Hepatic stellate cell (primary cell): Measurements from ENCODE around the gene KLHL8.
A peak's percentile ranks its signal among the peaks of the same experiment; 100 is the strongest.
"Not testable (repeated sequence)": the region's sequence is repeated elsewhere in the genome, so short reads cannot be mapped to it uniquely, and the experiment has no call there.

Source experiments
- DNase-seq: peaks from one replicate; pipeline ENCODE4 v3.0.0; 2011; ENCODE audit warnings: low spot score

Gene KLHL8

GRCh38 chr4:87228262-87228860 is 7.9 kb upstream of the KLHL8 start:
- no peak for DNase-seq

GRCh38 chr4:87227751-87228151 is 7.3 kb upstream of the KLHL8 start:
- DNase-seq: no peak

GRCh38 chr4:87225936-87226335 is 5.5 kb upstream of the KLHL8 start:
- no peak for DNase-seq

- DNase-seq: no peak
Observed at GRCh38 chr4:87224141-87224923, 3.9 kb upstream of the KLHL8 start.

GRCh38 chr4:87219632-87220093 is 755 bp downstream of the KLHL8 start:
- peak; percentile 35 for DNase-seq

- DNase-seq: not testable (repeated sequence)
Observed at GRCh38 chr4:87217235-87217763, 3.1 kb downstream of the KLHL8 start.

- no peak for DNase-seq
Observed at GRCh38 chr4:87216469-87216868, 3.9 kb downstream of the KLHL8 start.

GRCh38 chr4:87213421-87214075 is 6.9 kb downstream of the KLHL8 start:
- DNase-seq: no peak

- no peak for DNase-seq
Observed at GRCh38 chr4:87211249-87211952, 9.0 kb downstream of the KLHL8 start.

- no peak for DNase-seq
Observed at GRCh38 chr4:87209696-87210095, 10.7 kb downstream of the KLHL8 start.

- no peak for DNase-seq
Observed at GRCh38 chr4:87209182-87209581, 11.2 kb downstream of the KLHL8 start.

- no peak for DNase-seq
Observed at GRCh38 chr4:87204559-87204958, 15.9 kb downstream of the KLHL8 start.

GRCh38 chr4:87196927-87197326 is 23.5 kb downstream of the KLHL8 start:
- DNase-seq: no peak

- DNase-seq: no peak
Observed at GRCh38 chr4:87196146-87196545, 24.3 kb downstream of the KLHL8 start.

GRCh38 chr4:87193958-87194675 is 26.3 kb downstream of the KLHL8 start:
- DNase-seq: no peak

- no peak for DNase-seq
Observed at GRCh38 chr4:87192145-87192919, 28.1 kb downstream of the KLHL8 start.

GRCh38 chr4:87188932-87189331 is 31.5 kb downstream of the KLHL8 start:
- no peak for DNase-seq

- DNase-seq: no peak
Observed at GRCh38 chr4:87188048-87188447, 32.4 kb downstream of the KLHL8 start.

GRCh38 chr4:87185146-87185870 is 35.1 kb downstream of the KLHL8 start:
- DNase-seq: no peak

GRCh38 chr4:87180767-87181166 is 39.7 kb downstream of the KLHL8 start:
- DNase-seq: no peak
